Measurements from ENCODE around the gene CCDC85A. TPM values are rescaled to one million over a fixed set of nuclear protein-coding genes. Genes with fewer than 3 reads are reported as not detected.

Gene CCDC85A
- total and polyA plus RNA-seq, 9 donors: 0.17 to 6.8 (median 0.65) TPM

GRCh38 chr2:56239030-56239429, 55.2 kb downstream of the CCDC85A start:
- TF ChIP-seq POLR2A (IDR thresholded peaks at IDR 0.05) (no peak), EP300 (IDR thresholded peaks at IDR 0.05) (no peak)
- TF ChIP-seq, protein P1, sequence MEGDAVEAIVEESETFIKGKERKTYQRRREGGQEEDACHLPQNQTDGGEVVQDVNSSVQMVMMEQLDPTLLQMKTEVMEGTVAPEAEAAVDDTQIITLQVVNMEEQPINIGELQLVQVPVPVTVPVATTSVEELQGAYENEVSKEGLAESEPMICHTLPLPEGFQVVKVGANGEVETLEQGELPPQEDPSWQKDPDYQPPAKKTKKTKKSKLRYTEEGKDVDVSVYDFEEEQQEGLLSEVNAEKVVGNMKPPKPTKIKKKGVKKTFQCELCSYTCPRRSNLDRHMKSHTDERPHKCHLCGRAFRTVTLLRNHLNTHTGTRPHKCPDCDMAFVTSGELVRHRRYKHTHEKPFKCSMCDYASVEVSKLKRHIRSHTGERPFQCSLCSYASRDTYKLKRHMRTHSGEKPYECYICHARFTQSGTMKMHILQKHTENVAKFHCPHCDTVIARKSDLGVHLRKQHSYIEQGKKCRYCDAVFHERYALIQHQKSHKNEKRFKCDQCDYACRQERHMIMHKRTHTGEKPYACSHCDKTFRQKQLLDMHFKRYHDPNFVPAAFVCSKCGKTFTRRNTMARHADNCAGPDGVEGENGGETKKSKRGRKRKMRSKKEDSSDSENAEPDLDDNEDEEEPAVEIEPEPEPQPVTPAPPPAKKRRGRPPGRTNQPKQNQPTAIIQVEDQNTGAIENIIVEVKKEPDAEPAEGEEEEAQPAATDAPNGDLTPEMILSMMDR (IDR thresholded peaks at IDR 0.05): no peak
- intact Hi-C loops (cut with DNase I): no loop called here
- H3K4me1 ChIP-seq (ENCODE audit: insufficient read depth): no peaks in the 10 kb centered on the region
- WGBS, 3 donors: 47 to 52% (median 52%) methylated on average over 2 of the region's 2 CpGs
- H3K9me3 ChIP-seq: no peaks in the 10 kb centered on the region
- no peaks in the 10 kb centered on the region for H3K36me3 ChIP-seq
- no peaks in the 10 kb centered on the region for H3K27me3 ChIP-seq
- H3K27ac ChIP-seq: no peak overlapping the region
- no peak for DNase-seq
- no peak overlapping the region for H3K4me3 ChIP-seq

DNA sequence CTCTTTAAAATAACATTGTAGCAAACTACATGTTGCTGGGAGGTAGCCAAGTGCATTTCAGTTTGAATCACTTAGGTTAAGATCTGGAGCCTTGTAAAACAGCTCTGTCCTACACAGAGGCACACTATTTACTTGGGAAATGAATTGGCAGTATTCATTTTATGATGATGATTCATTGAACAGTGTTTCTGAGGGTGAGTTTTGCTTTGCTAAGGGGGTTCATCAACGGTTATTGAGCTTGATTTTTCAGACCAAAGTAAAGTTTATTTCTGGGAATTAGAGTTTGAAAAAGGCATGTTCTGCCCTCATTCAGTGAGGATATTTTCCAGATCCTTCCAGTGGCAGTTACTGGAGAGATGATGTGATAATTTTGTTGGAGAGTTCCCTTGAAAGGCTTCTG, 55.6 kb downstream of the CCDC85A start:
- no peak for TF ChIP-seq EP300 (IDR thresholded peaks at IDR 0.05)
- TF ChIP-seq, protein P1 (IDR thresholded peaks at IDR 0.05): no peak
- no peak for TF ChIP-seq POLR2A (IDR thresholded peaks at IDR 0.05)
- intact Hi-C loops (cut with DNase I): no loop called here
- DNase-seq: no peak

DNA sequence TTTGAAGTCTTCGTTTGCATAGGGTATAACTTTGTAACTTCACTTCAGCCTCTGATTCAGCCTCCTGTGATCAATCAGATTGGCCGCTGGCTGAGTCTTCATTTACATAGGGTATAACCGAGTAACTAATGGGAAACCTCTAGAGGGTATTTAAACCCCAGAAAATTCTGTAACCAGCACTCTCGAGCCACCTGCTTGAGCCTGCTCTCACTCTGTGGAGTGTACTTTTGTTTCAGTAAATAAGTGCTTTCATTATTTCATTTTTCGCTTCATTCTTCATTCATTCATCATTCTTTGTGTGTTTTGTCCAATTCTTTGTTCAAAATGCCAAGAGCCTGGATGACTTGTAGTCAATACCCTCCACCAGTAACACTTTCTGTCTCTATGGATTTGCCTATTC, 56.4 kb downstream of the CCDC85A start:
- no peak overlapping the region for H3K4me3 ChIP-seq
- 84 to 91% (median 89%) methylated on average over 5 of the region's 5 CpGs for WGBS, 3 donors
- no peaks in the 10 kb centered on the region for H3K27me3 ChIP-seq
- H3K9me3 ChIP-seq: no peaks in the 10 kb centered on the region
- no peak for DNase-seq
- no peaks in the 10 kb centered on the region for H3K4me1 ChIP-seq (ENCODE audit: insufficient read depth)
- H3K36me3 ChIP-seq: no peaks in the 10 kb centered on the region
- TF ChIP-seq EP300 (IDR thresholded peaks at IDR 0.05): no peak
- TF ChIP-seq, protein P1 (IDR thresholded peaks at IDR 0.05): no peak
- TF ChIP-seq POLR2A (IDR thresholded peaks at IDR 0.05): no peak
- H3K27ac ChIP-seq: no peak overlapping the region
- intact Hi-C loops (cut with DNase I): no loop called here

More for the DNA sequence above, 55.6 kb downstream of the CCDC85A start:
- Histone ChIP-seq H3K4me1 (ENCODE audit: insufficient read depth) (no peaks in the 10 kb centered on the region), H3K27ac (no peak overlapping the region), H3K27me3 (no peaks in the 10 kb centered on the region), H3K4me3 (no peak overlapping the region), H3K36me3 (no peaks in the 10 kb centered on the region), H3K9me3 (no peaks in the 10 kb centered on the region)
- WGBS, 3 donors: 47 to 50% (median 49%) methylated on average over 1 of the region's 1 CpG

DNA sequence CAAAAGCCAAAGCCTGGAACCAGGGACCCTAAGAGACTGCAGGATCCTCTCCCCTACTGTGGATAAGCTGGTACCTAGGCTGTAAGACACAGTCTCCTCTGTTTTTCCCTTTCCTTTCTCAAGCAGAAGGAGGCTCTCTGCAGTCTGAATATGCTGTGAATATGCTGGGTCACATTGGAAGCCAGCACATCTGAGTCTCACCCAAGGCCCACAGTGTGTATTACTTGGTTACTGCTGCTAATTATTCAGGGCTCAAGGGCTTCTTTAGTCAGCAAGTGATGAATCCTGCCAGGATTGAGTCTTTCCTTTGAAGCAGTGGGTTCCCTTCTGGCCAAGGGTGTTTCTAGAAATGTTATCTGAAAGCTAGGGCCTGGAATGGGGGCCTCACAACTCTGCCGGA, 60.7 kb downstream of the CCDC85A start:
- no peaks in the 10 kb centered on the region for H3K36me3 ChIP-seq
- 0 to 79% (median 50%) methylated on average over 1 of the region's 1 CpG for WGBS, 3 donors
- H3K27ac ChIP-seq: no peak overlapping the region
- no peak overlapping the region for H3K4me3 ChIP-seq
- no peaks in the 10 kb centered on the region for H3K9me3 ChIP-seq
- no peaks in the 10 kb centered on the region for H3K27me3 ChIP-seq
- no peak for DNase-seq
- H3K4me1 ChIP-seq (ENCODE audit: insufficient read depth): no peaks in the 10 kb centered on the region
- TF ChIP-seq POLR2A (IDR thresholded peaks at IDR 0.05) (no peak), EP300 (IDR thresholded peaks at IDR 0.05) (no peak)
- TF ChIP-seq, protein P1 (IDR thresholded peaks at IDR 0.05): no peak
- intact Hi-C loops (cut with DNase I): no loop called here

All from ovary (tissue), 9 donors.